Motor neuron (in vitro differentiated cells): ENCODE data around the gene DEF6. TPM values are rescaled to one million over a fixed set of nuclear protein-coding genes. Genes with fewer than 3 reads are reported as not detected.

Experiments
- ATAC-seq, 8 experiments: fragments of 200-7000 bp; cut with Tn5 transposase; replicated peaks in 6 of 8; 2 replicates each; pipeline ENCODE4 v1.8.0; 2021; ENCODE audit warnings: mild to moderate bottlenecking in 8 of 8, moderate library complexity in 8 of 8
- H3K27ac ChIP-seq, 2 donors: fragments of 250-450 bp; sonication (Bioruptor Pico); 2 replicates each; pipeline ENCODE4 v1.9.0; 2021; ENCODE audit warnings: antibody characterized with exemption in 2 of 2, mild to moderate bottlenecking in 2 of 2, moderate library complexity in 1 of 2
- H3K4me1 ChIP-seq, 2 donors: fragments of 250-450 bp; sonication (Bioruptor Pico); replicated peaks in 1 of 2; 2 replicates each; pipeline ENCODE4 v1.6.1; 2021; ENCODE audit warnings: antibody characterized with exemption in 2 of 2, mild to moderate bottlenecking in 2 of 2, moderate library complexity in 1 of 2
- H3K4me3 ChIP-seq, 5 donors: fragments of 250-450 bp; sonication (Bioruptor Pico); 2 replicates each; pipeline ENCODE4 v1.9.0; 2021; ENCODE audit warnings: antibody characterized with exemption in 5 of 5, mild to moderate bottlenecking in 5 of 5, moderate library complexity in 4 of 5
- WGBS, 10 experiments: fragments of 450-650 bp; shearing (Covaris generic); methylation state at CpG; one replicate each; pipeline ENCODE4 v1.0.0; 2022; 5-methylcytosine and 5-hydroxymethylcytosine counted together
- in situ Hi-C, 9 experiments: fragments of 400-800 bp; cut with MboI; loops; one replicate each; pipeline ENCODE4 v1.15.0; 2021; ENCODE audit warnings: low sequenced_read_pairs in 9 of 9, low pct_unique_long_range_greater_than_20kb in 2 of 9; ENCODE audit not compliant: unreplicated experiment in 9 of 9
- total RNA-seq, 8 experiments: library from RNA; unstranded; fragments of 300-600 nt; gene quantifications; 2 replicates each; pipeline versions ENCODE4 v1.2.3 to v1.2.4, GENCODE V29; 2022

Gene DEF6
- total RNA-seq, 8 experiments from 2014 or later = 0.50 to 4.5 (median 0.84) TPM

DNA sequence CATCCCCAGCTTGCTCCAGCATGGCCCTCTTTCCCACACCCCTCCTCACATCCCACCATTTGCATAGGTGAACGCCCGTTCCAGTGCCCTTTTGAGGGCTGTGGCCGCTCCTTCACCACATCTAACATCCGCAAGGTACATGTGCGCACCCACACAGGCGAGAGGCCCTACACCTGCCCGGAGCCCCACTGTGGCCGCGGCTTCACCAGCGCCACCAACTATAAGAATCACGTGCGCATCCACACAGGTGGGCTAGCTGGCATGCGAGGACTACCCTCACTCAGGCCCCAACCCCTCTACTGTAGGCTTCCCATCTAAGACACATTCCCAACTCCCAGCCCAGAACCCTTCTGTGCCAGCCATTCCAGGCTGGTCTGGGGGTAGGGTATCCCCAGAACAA is 6.1 kb upstream of the DEF6 start:
- ATAC-seq = no peak
- in situ Hi-C loops = no loop called here
- Histone ChIP-seq H3K27ac (no peak overlapping the region), H3K4me1 (no peaks in the 10 kb centered on the region), H3K4me3 (no peak overlapping the region)
- 80 to 100% (median 89%) methylated on average over 1 to 10 of the region's 13 CpGs; no CpG with 5 or more reads in 6 of the 10 experiments for WGBS, 10 experiments

DNA sequence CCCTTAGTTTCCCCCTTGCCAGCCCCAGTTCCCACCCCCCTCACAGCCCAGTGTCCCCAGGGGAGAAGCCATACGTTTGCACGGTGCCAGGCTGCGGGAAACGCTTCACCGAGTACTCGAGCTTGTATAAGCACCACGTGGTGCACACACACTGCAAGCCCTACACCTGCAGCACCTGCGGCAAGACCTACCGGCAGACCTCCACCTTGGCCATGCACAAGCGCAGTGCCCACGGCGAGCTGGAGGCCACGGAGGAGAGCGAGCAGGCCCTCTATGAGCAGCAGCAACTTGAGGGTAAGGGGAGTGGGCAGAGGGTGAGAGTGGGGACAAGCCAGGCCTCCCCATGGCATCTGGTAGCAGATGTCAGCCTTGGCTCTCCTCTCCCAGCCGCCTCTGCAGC is 5.1 kb upstream of the DEF6 start:
- no peak overlapping the region for H3K4me3 ChIP-seq
- peaks cover 0 to 2% of the 10 kb centered on the region in 2 donors for H3K4me1 ChIP-seq
- in situ Hi-C loops = no loop called here
- ATAC-seq = no peak
- H3K27ac ChIP-seq = no peak overlapping the region
- WGBS, 10 experiments = 40 to 50% methylated on average over 2 of the region's 15 CpGs; no CpG with 5 or more reads in 8 of the 10 experiments

DNA sequence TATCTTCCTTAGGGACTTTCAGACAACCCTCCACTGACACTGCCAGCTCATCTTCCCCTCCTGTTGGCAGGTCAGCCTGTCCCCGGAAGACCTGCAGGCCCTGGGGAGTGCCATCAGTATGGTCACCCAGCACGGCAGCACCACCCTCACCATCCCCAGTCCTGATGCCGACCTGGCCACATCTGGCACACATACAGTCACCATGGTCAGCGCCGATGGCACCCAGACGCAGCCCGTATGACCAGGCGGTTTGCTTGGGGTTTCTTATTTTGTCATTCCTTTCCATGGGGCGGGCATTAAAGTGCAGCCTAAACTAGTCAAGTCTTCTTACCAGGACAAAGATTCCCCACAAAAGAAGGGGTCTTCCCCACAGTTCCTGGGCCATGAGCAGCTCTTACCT is 3.9 kb upstream of the DEF6 start:
- Histone ChIP-seq H3K27ac (no peak overlapping the region), H3K4me1 (peaks cover 0 to 7% of the 10 kb centered on the region in 2 donors), H3K4me3 (no peak overlapping the region)
- ATAC-seq = no peak
- in situ Hi-C loops = no loop called here
- 78 to 100% (median 91%) methylated on average over 1 to 7 of the region's 9 CpGs; no CpG with 5 or more reads in 4 of the 10 experiments for WGBS, 10 experiments

DNA sequence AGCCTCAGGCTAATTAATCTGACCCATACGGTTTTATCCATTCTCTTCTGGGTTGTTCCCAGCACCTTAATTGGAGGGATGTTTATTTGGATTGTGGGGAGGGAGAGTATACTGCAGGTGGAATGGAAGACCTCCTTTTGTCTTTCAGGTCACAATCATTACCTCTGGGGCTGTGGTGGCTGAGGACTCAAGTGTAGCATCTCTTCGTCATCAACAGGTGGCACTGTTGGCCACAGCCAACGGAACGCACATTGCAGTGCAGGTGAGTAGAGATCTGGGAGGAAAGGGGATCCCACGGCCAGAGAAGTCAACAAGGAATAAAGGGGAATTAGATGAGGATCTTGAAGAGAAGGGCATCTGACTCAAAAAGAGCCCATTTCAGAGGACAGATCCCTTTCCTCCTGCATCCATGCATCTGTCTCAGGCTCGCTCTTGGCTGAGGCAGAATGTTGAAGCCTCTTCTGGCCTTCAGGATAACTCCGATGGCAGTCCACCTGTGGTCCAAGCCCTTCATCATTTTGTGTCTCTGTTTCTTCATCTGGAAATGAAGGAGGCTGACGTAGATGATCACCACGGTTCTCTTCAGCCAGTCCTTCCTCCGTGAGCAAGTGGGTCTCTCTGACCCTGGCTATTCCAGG is 3.2 kb upstream of the DEF6 start:
- no peak overlapping the region for H3K27ac ChIP-seq
- peaks cover 0 to 7% of the 10 kb centered on the region in 2 donors for H3K4me1 ChIP-seq
- in situ Hi-C loops = no loop called here
- WGBS, 10 experiments = 0 to 100% (median 55%) methylated on average over 1 to 10 of the region's 10 CpGs; no CpG with 5 or more reads in 1 of the 10 experiments
- peak in 6 of 8 experiments; percentile 15 to 61 (median 52) for ATAC-seq
- H3K4me3 ChIP-seq = no peak overlapping the region

DNA sequence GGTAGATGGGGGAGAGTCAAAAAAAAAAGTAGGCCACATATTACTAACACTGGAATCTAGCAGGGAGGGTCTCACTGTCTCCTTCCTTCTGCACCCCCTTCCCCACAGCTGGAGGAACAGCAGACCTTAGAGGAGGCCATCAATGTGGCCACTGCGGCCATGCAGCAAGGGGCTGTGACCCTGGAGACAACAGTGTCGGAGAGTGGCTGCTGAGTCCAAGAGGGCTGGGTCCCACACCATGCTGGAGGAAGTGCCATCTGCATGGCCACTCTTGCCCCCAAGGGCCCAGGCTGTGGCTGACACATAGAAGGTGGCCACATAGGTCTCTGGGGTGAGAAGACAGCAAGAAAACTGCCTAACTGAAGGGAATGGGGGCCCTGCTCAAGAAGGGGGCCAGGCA is 2.6 kb upstream of the DEF6 start:
- in situ Hi-C loops = no loop called here
- Histone ChIP-seq H3K27ac (no peak overlapping the region), H3K4me1 (peaks cover 0 to 7% of the 10 kb centered on the region in 2 donors), H3K4me3 (no peak overlapping the region)
- WGBS, 10 experiments = 62 to 100% methylated on average over 1 to 2 of the region's 2 CpGs; no CpG with 5 or more reads in 8 of the 10 experiments
- ATAC-seq = no peak

DNA sequence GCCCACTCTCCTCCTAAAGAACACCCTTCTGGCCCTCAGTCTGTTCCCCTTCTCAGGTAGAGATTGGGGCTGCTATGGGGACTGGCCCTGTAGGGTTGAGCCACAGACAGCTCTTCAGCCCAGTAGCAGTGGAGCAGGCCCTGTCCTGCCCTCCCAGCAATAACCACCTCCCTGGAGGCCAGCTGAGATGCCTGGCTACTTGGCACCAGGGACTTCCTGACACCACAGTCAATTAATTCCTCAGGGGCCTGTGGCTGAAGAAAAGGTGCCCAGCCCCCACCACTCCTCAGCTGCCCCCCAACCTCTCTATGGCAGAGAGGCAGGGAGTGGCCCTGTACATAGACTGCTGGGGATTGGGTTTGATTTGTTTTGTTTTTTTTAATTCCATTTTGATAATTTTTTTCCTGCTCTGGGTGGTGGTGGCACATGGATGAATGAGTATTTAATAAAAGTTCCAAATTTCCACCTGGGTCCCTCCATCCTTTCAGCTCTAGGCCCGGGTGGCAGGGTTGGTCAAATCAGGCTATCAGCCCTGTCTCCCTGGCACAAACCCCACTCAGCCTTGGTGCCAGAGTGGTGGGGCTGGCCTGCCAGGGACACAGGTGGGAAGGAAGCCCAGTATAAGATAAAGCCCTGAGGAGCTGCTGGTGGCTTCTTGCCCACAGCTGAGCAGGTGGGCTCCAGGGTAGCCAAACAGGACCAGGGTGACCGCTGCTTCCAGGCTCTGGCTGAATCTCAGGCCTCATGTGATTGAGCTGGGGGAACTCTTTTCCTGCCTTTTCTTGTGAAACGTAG is 1.9 kb upstream of the DEF6 start:
- ATAC-seq = no peak
- Histone ChIP-seq H3K4me3 (no peak overlapping the region), H3K27ac (no peak overlapping the region), H3K4me1 (peaks cover 0 to 7% of the 10 kb centered on the region in 2 donors)
- in situ Hi-C loops = no loop called here
- 0 to 100% (median 62%) methylated on average over 1 to 3 of the region's 3 CpGs; no CpG with 5 or more reads in 3 of the 10 experiments for WGBS, 10 experiments

DNA sequence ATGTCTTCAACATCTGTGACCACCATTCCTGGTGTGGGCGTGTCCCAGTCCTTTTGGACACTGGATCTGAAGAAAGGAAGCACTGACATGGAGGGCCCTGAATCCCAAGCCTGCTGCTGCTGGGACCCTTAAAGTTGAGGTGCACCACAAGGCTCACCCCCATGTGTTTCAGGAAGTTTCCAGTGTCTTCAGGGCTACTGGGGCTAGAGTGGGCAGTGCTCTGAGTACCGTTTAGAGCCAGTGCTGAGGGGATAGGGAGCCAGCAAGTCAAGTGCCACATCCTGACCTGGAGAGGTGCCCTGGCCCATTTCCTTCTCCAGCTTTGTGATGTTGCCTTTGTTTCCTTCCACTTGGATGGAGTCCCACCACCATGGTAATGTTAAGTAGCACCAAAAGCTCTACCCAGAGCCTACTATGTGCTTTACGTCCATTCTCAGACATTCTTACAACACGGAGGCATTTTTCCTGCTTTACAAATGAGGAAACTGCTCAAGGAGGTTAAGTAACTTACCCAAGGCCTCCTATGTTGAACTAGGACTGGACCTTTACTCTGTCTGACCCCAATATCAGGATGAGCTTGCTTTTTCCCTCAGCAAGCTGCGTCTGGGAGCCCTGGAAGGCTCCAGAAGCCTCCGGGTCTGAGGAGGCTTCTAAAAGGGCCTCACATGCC is 552 bp upstream of the DEF6 start:
- ATAC-seq = no peak
- 60 to 100% (median 83%) methylated on average over 1 to 4 of the region's 6 CpGs; no CpG with 5 or more reads in 4 of the 10 experiments for WGBS, 10 experiments
- peaks cover 0 to 7% of the 10 kb centered on the region in 2 donors for H3K4me1 ChIP-seq
- no peak overlapping the region for H3K4me3 ChIP-seq
- in situ Hi-C loops = no loop called here
- H3K27ac ChIP-seq = no peak overlapping the region

DNA sequence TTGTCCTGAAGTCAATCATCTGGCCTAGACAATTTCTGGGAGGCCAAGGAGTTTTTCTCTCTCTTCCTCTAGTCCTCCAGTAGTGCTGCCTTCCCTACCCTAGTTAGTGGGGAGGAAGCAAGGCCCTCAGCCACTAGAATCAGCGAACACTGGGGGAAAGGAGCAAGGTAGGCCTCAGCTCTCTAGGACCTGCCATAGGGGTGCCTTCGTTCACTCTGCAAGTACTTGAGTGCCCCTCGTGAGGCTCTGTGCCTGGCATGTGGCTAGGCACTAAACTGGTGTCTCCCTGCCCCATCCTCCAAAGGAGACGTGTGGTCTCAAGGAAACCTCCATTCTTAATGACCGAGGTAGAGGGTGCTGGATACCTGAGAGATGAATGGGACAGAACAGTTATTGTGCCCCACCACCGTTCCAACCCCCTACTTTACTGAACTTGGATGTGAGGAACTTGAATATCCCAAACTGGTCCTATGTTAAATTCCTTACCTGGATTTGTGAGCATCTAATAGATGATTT is 1.1 kb downstream of the DEF6 start:
- in situ Hi-C loops = no loop called here

DNA sequence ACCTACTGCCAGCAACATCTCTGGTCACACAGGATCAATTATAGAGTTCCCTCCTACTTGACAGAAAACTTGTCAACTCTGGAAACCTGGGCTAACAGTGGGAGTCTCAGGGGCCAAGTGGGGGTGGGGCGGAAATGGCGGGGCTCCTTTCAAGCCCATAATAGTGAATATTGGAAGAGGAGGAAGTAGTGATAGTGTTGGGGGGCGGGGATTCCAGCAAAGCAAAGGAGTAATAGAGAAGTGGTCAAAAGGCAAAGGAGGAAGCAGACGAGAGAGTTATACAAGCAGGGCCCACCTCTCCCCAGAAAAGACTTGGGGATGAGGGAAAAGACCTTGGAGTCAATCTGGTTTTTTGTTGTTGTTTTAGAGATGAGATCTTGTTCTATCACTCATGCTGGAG is 2.1 kb downstream of the DEF6 start:
- in situ Hi-C loops = loop anchor here in 1 of 9 experiments (25.0 kb wide), 1 partner anchor 438 kb away; the partner anchor contains the start of gene ARMC12
- WGBS, 10 experiments = 80 to 100% (median 100%) methylated on average over 1 to 2 of the region's 4 CpGs; no CpG with 5 or more reads in 6 of the 10 experiments
- no peak for ATAC-seq
- H3K4me1 ChIP-seq = peaks cover 6 to 17% of the 10 kb centered on the region in 2 donors
- no peak overlapping the region for H3K27ac ChIP-seq
- H3K4me3 ChIP-seq = no peak overlapping the region

More for the DNA sequence above, 1.1 kb downstream of the DEF6 start:
- WGBS, 10 experiments = 90 to 100% (median 100%) methylated on average over 2 to 5 of the region's 6 CpGs; no CpG with 5 or more reads in 5 of the 10 experiments
- Histone ChIP-seq H3K4me1 (peaks cover 6 to 17% of the 10 kb centered on the region in 2 donors), H3K4me3 (no peak overlapping the region), H3K27ac (no peak overlapping the region)
- ATAC-seq = no peak

DNA sequence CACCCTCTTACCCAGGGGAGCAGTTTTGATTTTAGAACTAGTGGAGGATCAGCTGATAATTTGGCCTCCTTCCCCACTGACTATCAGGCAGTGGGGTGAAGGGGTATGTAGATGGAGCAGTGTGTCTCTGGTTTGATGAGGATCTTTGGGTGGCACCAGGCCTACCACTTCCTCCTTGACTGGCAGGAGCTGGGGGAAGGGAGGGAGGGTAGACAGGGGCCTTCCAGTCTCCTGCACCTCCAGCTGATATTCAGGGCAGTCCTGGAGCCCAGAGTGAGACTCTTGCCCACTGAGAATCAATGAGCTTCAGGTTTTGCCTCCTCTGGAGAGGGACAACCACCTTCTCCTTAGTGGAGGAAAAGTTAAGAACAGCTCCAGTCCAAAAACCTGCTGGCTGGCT is 3.2 kb downstream of the DEF6 start:
- Histone ChIP-seq H3K4me3 (no peak overlapping the region), H3K27ac (no peak overlapping the region), H3K4me1 (peaks cover 6 to 17% of the 10 kb centered on the region in 2 donors)
- no peak for ATAC-seq
- in situ Hi-C loops = loop anchor here in 1 of 9 experiments (25.0 kb wide), 1 partner anchor 436 kb away; the partner anchor contains the start of gene ARMC12

DNA sequence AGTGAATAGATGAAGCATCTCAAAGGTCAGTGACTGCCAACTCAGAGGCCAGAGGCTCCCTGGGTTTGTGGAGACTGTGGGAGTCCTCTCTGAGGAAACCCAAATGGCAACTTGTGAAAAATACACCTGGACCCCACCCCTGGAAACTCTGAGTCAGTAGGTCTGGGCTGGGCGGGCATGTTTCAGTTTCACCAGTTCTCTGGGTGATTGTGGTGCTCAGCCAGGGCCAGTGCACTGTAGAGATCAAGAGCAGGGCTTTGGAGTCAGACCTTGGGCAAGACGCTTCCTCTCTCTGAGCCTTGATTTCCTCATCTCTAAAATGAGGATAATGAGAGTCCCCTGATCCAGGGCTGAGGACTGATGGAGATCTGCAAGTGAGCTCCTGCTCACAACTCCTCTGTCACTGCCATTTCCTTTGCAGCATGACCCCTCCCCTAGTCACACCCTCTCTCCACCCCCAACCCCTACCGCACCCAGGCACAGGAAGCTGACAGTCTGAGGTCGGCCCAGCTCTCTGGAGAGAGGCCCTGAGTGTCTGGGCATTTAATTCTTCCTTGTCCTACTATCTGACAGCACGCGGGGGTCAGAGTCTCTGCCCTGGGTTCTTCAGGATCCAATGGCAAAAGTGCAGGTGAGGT is 5.1 kb downstream of the DEF6 start:
- Histone ChIP-seq H3K27ac (no peak overlapping the region), H3K4me1 (peaks cover 6 to 13% of the 10 kb centered on the region in 2 donors), H3K4me3 (no peak overlapping the region)
- WGBS, 10 experiments = 20 to 67% (median 40%) methylated on average over 1 to 2 of the region's 6 CpGs; no CpG with 5 or more reads in 7 of the 10 experiments
- peak; percentile 58 to 92 (median 77) for ATAC-seq
- in situ Hi-C loops = loop anchor here in 1 of 9 experiments (25.0 kb wide), 1 partner anchor 435 kb away; the partner anchor contains the start of gene ARMC12

DNA sequence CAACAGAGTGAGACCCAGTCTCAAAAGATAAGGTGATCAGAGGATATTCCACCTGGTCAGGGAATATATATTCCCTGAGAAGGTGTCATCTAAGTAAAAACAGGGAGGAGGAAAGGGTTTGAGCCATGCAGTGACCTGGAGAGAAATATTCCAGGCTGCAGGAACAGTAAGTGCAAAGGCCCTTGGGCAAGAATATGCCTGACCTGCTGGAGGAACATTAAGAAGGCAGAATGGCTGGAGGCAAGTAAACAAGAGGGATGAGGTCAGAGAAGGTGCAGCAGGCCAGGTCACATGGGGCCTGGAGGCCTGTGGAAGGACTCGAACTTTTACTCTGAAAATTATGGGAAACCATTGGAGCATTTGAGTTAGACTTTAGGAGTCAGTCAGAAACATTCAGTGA is 6.7 kb downstream of the DEF6 start:
- peak in 3 of 8 experiments; percentile 25 to 56 (median 53) for ATAC-seq
- in situ Hi-C loops = loop anchor here in 1 of 9 experiments (25.0 kb wide), 1 partner anchor 433 kb away; the partner anchor contains the start of gene ARMC12
- no peak overlapping the region for H3K4me3 ChIP-seq
- 67 to 100% (median 75%) methylated on average over 1 of the region's 1 CpG; no CpG with 5 or more reads in 7 of the 10 experiments for WGBS, 10 experiments
- H3K4me1 ChIP-seq = peaks cover 6 to 10% of the 10 kb centered on the region in 2 donors
- no peak overlapping the region for H3K27ac ChIP-seq
